ENCODE results near the gene OLFML1.

DNA sequence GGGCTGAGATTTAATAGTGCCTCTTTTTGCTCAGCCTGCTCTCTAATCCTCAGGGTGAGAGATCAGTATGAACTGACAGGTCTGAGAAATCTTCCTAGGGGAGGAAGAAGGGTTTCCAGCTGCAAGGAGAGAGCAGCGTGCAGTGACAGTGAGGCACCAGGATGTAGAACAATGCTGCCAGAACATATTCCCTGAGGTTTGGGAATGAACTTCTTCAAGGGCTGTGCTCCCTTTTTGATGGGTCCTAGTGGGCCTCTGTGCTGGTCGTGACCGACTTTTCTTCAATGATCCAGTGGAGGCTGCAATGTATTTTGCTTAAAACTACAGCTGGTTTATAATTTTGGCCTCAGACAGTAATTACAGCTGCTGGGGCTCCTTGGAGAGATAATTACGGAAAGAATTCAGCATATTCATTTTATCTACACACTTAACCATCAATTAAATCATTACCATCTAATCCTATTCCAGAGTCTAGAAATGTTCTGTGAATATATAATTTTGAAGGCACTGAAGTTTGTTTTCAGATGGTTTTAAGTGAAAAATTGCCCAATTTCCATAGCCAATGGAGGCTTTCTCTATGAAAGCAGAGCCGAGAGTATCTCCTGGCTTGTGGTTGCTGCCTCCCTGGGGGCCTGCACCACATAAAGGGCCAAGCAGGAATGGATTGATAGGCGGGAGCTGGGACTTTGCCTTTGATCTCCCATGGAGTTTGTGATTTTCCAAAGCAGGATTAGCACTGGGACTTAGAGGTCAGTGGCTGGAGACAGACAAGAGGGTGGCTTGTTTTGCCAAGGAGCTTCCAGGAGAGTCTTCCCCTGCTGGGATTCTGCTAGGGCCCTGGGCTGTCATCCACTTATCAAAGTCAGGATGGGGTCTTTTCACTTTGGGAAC, 41.0 kb upstream of the OLFML1 start:
- TF ChIP-seq POLR2AphosphoS5 (IDR thresholded peaks at IDR 0.05; ENCODE audit: insufficient read depth, low read depth, low read length) = no peak
- TF ChIP-seq, protein P1, sequence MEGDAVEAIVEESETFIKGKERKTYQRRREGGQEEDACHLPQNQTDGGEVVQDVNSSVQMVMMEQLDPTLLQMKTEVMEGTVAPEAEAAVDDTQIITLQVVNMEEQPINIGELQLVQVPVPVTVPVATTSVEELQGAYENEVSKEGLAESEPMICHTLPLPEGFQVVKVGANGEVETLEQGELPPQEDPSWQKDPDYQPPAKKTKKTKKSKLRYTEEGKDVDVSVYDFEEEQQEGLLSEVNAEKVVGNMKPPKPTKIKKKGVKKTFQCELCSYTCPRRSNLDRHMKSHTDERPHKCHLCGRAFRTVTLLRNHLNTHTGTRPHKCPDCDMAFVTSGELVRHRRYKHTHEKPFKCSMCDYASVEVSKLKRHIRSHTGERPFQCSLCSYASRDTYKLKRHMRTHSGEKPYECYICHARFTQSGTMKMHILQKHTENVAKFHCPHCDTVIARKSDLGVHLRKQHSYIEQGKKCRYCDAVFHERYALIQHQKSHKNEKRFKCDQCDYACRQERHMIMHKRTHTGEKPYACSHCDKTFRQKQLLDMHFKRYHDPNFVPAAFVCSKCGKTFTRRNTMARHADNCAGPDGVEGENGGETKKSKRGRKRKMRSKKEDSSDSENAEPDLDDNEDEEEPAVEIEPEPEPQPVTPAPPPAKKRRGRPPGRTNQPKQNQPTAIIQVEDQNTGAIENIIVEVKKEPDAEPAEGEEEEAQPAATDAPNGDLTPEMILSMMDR (IDR thresholded peaks at IDR 0.05; ENCODE audit: extremely low read depth in 1 of 2, insufficient read depth in 1 of 2, low read depth in 1 of 2, low read length in 2 of 2) = no peak
- TF ChIP-seq EZH2 (IDR thresholded peaks at IDR 0.05; ENCODE audit: borderline replicate concordance, low read depth, low read length, severe bottlenecking) = no peak
- TF ChIP-seq, protein P2, sequence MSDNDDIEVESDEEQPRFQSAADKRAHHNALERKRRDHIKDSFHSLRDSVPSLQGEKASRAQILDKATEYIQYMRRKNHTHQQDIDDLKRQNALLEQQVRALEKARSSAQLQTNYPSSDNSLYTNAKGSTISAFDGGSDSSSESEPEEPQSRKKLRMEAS (IDR thresholded peaks at IDR 0.05; ENCODE audit: insufficient read depth, insufficient read length) = no peak
- TF ChIP-seq POLR2A (IDR thresholded peaks at IDR 0.05; ENCODE audit: low read depth, low read length) = no peak
- TF ChIP-seq GATA2 (IDR thresholded peaks at IDR 0.05; ENCODE audit: insufficient read depth, insufficient read length, low read depth, low read length) = no peak
- no peak for TF ChIP-seq FOS (IDR thresholded peaks at IDR 0.05; ENCODE audit: borderline replicate concordance, insufficient read depth, low read length)
